Endodermal cell (in vitro differentiated cells): ENCODE results near the gene IRGQ. TPM values are rescaled to one million over a fixed set of nuclear protein-coding genes. Genes with fewer than 3 reads are reported as not detected.

ENCODE experiments used
- DNase-seq: peaks from one replicate; pipeline ENCODE4 v3.0.0-alpha.2; 2017
- H3K27ac ChIP-seq: 2 replicates; pipeline ENCODE4 v1.5.1; 2013; ENCODE audit warnings: mild to moderate bottlenecking, low read depth, low read length, moderate library complexity
- H3K27me3 ChIP-seq: 2 replicates; pipeline ENCODE4 v1.6.1; 2013; ENCODE audit warnings: mild to moderate bottlenecking, low read length, moderate library complexity; ENCODE audit not compliant: insufficient read depth, control insufficient read depth, poor library complexity, severe bottlenecking
- H3K36me3 ChIP-seq: 2 replicates; pipeline ENCODE4 v1.7.0; 2013; ENCODE audit warnings: mild to moderate bottlenecking, low read length, moderate library complexity; ENCODE audit not compliant: control insufficient read depth, insufficient read depth
- H3K4me1 ChIP-seq: one replicate; pipeline ENCODE4 v1.7.0; 2013; ENCODE audit warnings: low read length; ENCODE audit not compliant: control insufficient read depth, insufficient read depth
- H3K4me3 ChIP-seq: 2 replicates; pipeline ENCODE4 v1.5.1; 2013; ENCODE audit warnings: mild to moderate bottlenecking, low read length, moderate library complexity
- H3K9ac ChIP-seq: 2 replicates; pipeline ENCODE4 v1.6.1; 2013; ENCODE audit warnings: mild to moderate bottlenecking, low read length, moderate library complexity; ENCODE audit not compliant: poor library complexity, severe bottlenecking; ENCODE audit errors: extremely low read depth
- H3K9me3 ChIP-seq: 2 replicates; pipeline ENCODE4 v1.6.1; 2013; ENCODE audit warnings: mild to moderate bottlenecking, low read length, moderate library complexity; ENCODE audit not compliant: control insufficient read depth
- H3K27ac Mint-ChIP-seq: 2 replicates; pipeline ENCODE4 v1.8.0; 2020; ENCODE audit warnings: mixed read lengths
- H3K27me3 Mint-ChIP-seq: 2 replicates; pipeline ENCODE4 v1.8.0; 2021; ENCODE audit warnings: mild to moderate bottlenecking, mixed read lengths; ENCODE audit not compliant: insufficient read depth
- H3K36me3 Mint-ChIP-seq: 2 replicates; pipeline ENCODE4 v1.8.0; 2020; ENCODE audit warnings: low read depth, mixed read lengths
- H3K4me1 Mint-ChIP-seq: 2 replicates; pipeline ENCODE4 v1.8.0; 2020; ENCODE audit warnings: mixed read lengths
- H3K4me3 Mint-ChIP-seq: 2 replicates; pipeline ENCODE4 v1.8.0; 2020; ENCODE audit warnings: mild to moderate bottlenecking, moderate library complexity, mixed read lengths
- H3K9me3 Mint-ChIP-seq: 2 replicates; pipeline ENCODE4 v1.8.0; 2020; ENCODE audit warnings: mild to moderate bottlenecking, mixed read lengths
- CTCF ChIP-seq: fragments of 200-600 bp; sonication (generic); conservative IDR thresholded peaks from 2 replicates; pipeline ENCODE4 v1.5.0; 2021; ENCODE audit warnings: antibody characterized with exemption, mild to moderate bottlenecking
- whole genome bisulfite sequencing, 2 experiments: methylation state at CpG; one replicate each; pipeline versions ENCODE4 v1.1.5 to v1.1.7; 2013; ENCODE audit warnings: missing lambda C conversion rate in 2 of 2, mixed read lengths in 1 of 2; ENCODE audit not compliant: insufficient coverage in 1 of 2, insufficient read length in 1 of 2; 5-methylcytosine and 5-hydroxymethylcytosine counted together
- total RNA-seq, 2 donors: library from RNA; stranded (reverse); fragmentation: NEBNext Ultra II Directional in 1 of 2; extraction: Animal tissue kit (Norgen Biotek cat#: 25700) in 1 of 2; gene quantifications; 2 replicates in 1 of 2; 3 replicates in 1 of 2; pipeline ENCODE4 v1.2.1, GENCODE V29; 2021

IRGQ gene
- total RNA-seq, 2 donors from 2014 or later, result 39.7 to 46.0 TPM

GRCh38 chr19:43626838-43627237 is 30.9 kb upstream of the IRGQ start:
- Mint-ChIP-seq H3K4me1 (no peaks in the 10 kb centered on the region), H3K4me3 (no peak overlapping the region), H3K9me3 (no peaks in the 10 kb centered on the region), H3K27me3 (peaks cover 47% of the 10 kb centered on the region), H3K36me3 (peaks cover 13% of the 10 kb centered on the region), H3K27ac (no peak overlapping the region)
- TF ChIP-seq CTCF, result no peak
- no peak for DNase-seq
- H3K4me3 ChIP-seq, result no peak overlapping the region
- peaks cover 13% of the 10 kb centered on the region for H3K36me3 ChIP-seq
- H3K9me3 ChIP-seq, result no peaks in the 10 kb centered on the region
- no peak overlapping the region for H3K27ac ChIP-seq
- no peak overlapping the region for H3K9ac ChIP-seq
- WGBS, 2 experiments, result 92 to 93% methylated on average over 12 to 17 of the region's 17 CpGs
- no peaks in the 10 kb centered on the region for H3K27me3 ChIP-seq
- H3K4me1 ChIP-seq, result no peaks in the 10 kb centered on the region

- Mint-ChIP-seq H3K4me3 (no peak overlapping the region), H3K36me3 (peaks cover 13% of the 10 kb centered on the region), H3K27me3 (peaks cover 42% of the 10 kb centered on the region), H3K4me1 (no peaks in the 10 kb centered on the region), H3K9me3 (no peaks in the 10 kb centered on the region), H3K27ac (no peak overlapping the region)
- no peaks in the 10 kb centered on the region for H3K27me3 ChIP-seq
- DNase-seq, result peak; percentile 81
- H3K36me3 ChIP-seq, result peaks cover 13% of the 10 kb centered on the region
- no peak overlapping the region for H3K27ac ChIP-seq
- no peak overlapping the region for H3K4me3 ChIP-seq
- 92 to 93% methylated on average over 19 to 30 of the region's 32 CpGs for WGBS, 2 experiments
- no peak overlapping the region for H3K9ac ChIP-seq
- no peaks in the 10 kb centered on the region for H3K9me3 ChIP-seq
- no peaks in the 10 kb centered on the region for H3K4me1 ChIP-seq
- no peak for TF ChIP-seq CTCF
These were observed 30.1 kb upstream of the IRGQ start for GRCh38 chr19:43625918-43626579.

- H3K36me3 Mint-ChIP-seq, result peaks cover 13% of the 10 kb centered on the region
- no peaks in the 10 kb centered on the region for H3K9me3 ChIP-seq
- peaks cover 13% of the 10 kb centered on the region for H3K36me3 ChIP-seq
- 46 to 50% methylated on average over 1 to 30 of the region's 30 CpGs for WGBS, 2 experiments
- H3K27ac ChIP-seq, result no peak overlapping the region
- H3K9me3 Mint-ChIP-seq, result no peaks in the 10 kb centered on the region
- H3K27me3 Mint-ChIP-seq, result peaks cover 33% of the 10 kb centered on the region
- H3K4me1 Mint-ChIP-seq, result peaks cover 4% of the 10 kb centered on the region
- no peaks in the 10 kb centered on the region for H3K4me1 ChIP-seq
- no peak overlapping the region for H3K4me3 ChIP-seq
- H3K27me3 ChIP-seq, result no peaks in the 10 kb centered on the region
- peak; percentile 98 for DNase-seq
- H3K9ac ChIP-seq, result no peak overlapping the region
- H3K4me3 Mint-ChIP-seq, result no peak overlapping the region
- H3K27ac Mint-ChIP-seq, result no peak overlapping the region
- peak; percentile 72 for TF ChIP-seq CTCF
These were observed 29.0 kb upstream of the IRGQ start for GRCh38 chr19:43624933-43625332.
